GM18907 (cell line): ENCODE measurements around the gene PPM1G.
"Not testable (repeated sequence)": the region's sequence is repeated elsewhere in the genome, so short reads cannot be mapped to it uniquely, and the experiment has no call there.

Experiments used
- ATAC-seq: cut with Tn5 transposase; IDR thresholded peaks from one replicate; pipeline ENCODE4 v1.9.1; 2021; ENCODE audit warnings: mild to moderate bottlenecking, moderate library complexity; ENCODE audit not compliant: unreplicated experiment

Gene PPM1G

GRCh38 chr2:27409321-27410073 is at the start of gene PPM1G:
Gene PPM1G, minus strand, starts transcription at chr2:27409591. Its CDS starts 169 bp downstream, at chr2:27409422.
- peak; percentile 92 for ATAC-seq

- no peak for ATAC-seq
Measured at GRCh38 chr2:27453968-27454367, 44.6 kb upstream of the PPM1G start.

- no peak for ATAC-seq
Measured at GRCh38 chr2:27451095-27451494, 41.7 kb upstream of the PPM1G start.

- ATAC-seq = no peak
Measured at GRCh38 chr2:27448381-27448780, 39.0 kb upstream of the PPM1G start.

GRCh38 chr2:27446057-27446456 is 36.7 kb upstream of the PPM1G start:
- ATAC-seq = no peak

- ATAC-seq = no peak
Measured at GRCh38 chr2:27445615-27446014, 36.2 kb upstream of the PPM1G start.

GRCh38 chr2:27445155-27445554 is 35.8 kb upstream of the PPM1G start:
- no peak for ATAC-seq

GRCh38 chr2:27442920-27443282 is 33.5 kb upstream of the PPM1G start:
- no peak for ATAC-seq

GRCh38 chr2:27441958-27442919 is 32.8 kb upstream of the PPM1G start, which contains the start of gene KRTCAP3:
Gene KRTCAP3, plus strand, starts transcription at chr2:27442381. Its CDS starts 32 bp downstream, at chr2:27442413.
- ATAC-seq = no peak

- no peak for ATAC-seq
Measured at GRCh38 chr2:27441226-27441926, 32.0 kb upstream of the PPM1G start.

GRCh38 chr2:27435628-27436027 is 26.2 kb upstream of the PPM1G start:
- ATAC-seq = no peak

GRCh38 chr2:27431395-27431794 is 22.0 kb upstream of the PPM1G start:
- no peak for ATAC-seq

GRCh38 chr2:27428978-27429541 is 19.7 kb upstream of the PPM1G start:
- ATAC-seq = peak; percentile 77

GRCh38 chr2:27428213-27428977 is 19.0 kb upstream of the PPM1G start, which contains the start of gene NRBP1:
Gene NRBP1, plus strand, starts transcription at chr2:27428631. Its CDS starts 4,643 bp downstream, at chr2:27433274.
- ATAC-seq = peak; percentile 90

- ATAC-seq = no peak
Measured at GRCh38 chr2:27427863-27428212, 18.4 kb upstream of the PPM1G start.

GRCh38 chr2:27425039-27425438 is 15.6 kb upstream of the PPM1G start:
- not testable (repeated sequence) for ATAC-seq

- ATAC-seq = no peak
Measured at GRCh38 chr2:27422958-27423357, 13.6 kb upstream of the PPM1G start.

GRCh38 chr2:27421660-27422250 is 12.4 kb upstream of the PPM1G start:
- ATAC-seq = no peak

GRCh38 chr2:27420996-27421395 is 11.6 kb upstream of the PPM1G start:
- no peak for ATAC-seq

GRCh38 chr2:27416151-27416550 is 6.8 kb upstream of the PPM1G start:
- no peak for ATAC-seq
